Right lobe of liver (tissue), 6 donors: ENCODE measurements around the gene PTBP1. TPM values are rescaled to one million over a fixed set of nuclear protein-coding genes. Genes with fewer than 3 reads are reported as not detected.

Experiments
- ATAC-seq, 4 donors: fragments of 200-7000 bp; cut with Tn5 transposase; one replicate each; pipeline ENCODE4 v1.9.1; 2020; ENCODE audit warnings: mild to moderate bottlenecking in 4 of 4, moderate library complexity in 4 of 4
- DNase-seq, 3 donors: peaks; one replicate each; pipeline ENCODE4 v3.0.0-alpha.2; 2020
- H3K27ac ChIP-seq, 3 donors: fragments of 200-600 bp; one replicate each; pipeline ENCODE4 v1.8.0; 2022
- H3K27me3 ChIP-seq, 2 donors: fragments of 200-600 bp; one replicate each; pipeline ENCODE4 v1.8.0; 2022
- H3K36me3 ChIP-seq, 4 donors: fragments of 200-600 bp; sonication (generic) in 1 of 4; one replicate each; pipeline versions ENCODE4 v1.5.1 to v1.8.0; 2017 to 2022; ENCODE audit warnings: control low read depth in 1 of 4
- H3K4me1 ChIP-seq, 4 donors: fragments of 200-600 bp; sonication (generic) in 1 of 4; one replicate each; pipeline versions ENCODE4 v1.5.1 to v1.8.0; 2017 to 2022; ENCODE audit warnings: control low read depth in 1 of 4
- H3K4me3 ChIP-seq, 3 donors: fragments of 200-600 bp; one replicate each; pipeline ENCODE4 v1.8.0; 2022
- H3K9me3 ChIP-seq, 4 donors: fragments of 200-600 bp; sonication (generic) in 1 of 4; one replicate each; pipeline versions ENCODE4 v1.5.1 to v1.8.0; 2017 to 2022; ENCODE audit warnings: control low read depth in 1 of 4
- POLR2A ChIP-seq: fragments of 450-650 bp; IDR thresholded peaks from one replicate; pipeline ENCODE4 v1.6.1; 2017; ENCODE audit warnings: antibody characterized with exemption, mild to moderate bottlenecking
- WGBS: methylation state at CpG from one replicate; pipeline ENCODE4 v1.1.6; 2018; ENCODE audit warnings: low coverage, low lambda C conversion rate; ENCODE audit not compliant: insufficient coverage; ENCODE audit errors: missing lambda C conversion rate; 5-methylcytosine and 5-hydroxymethylcytosine counted together
- intact Hi-C, 2 donors: fragments of 100-400 bp; cut with DNase I; formaldehyde crosslinking; loops; one replicate each; pipeline versions ENCODE4 v1.11.2 to v1.14.1; 2022
- total RNA-seq, 6 experiments: library from RNA; depleted of rRNA in 2 of 6; stranded (reverse); fragments of >200 nt in 2 of 6; fragmentation: NEBNext Ultra II Directional in 3 of 6; extraction: Animal tissue kit (Norgen Biotek cat#: 25700) in 3 of 6; gene quantifications; one replicate each; pipeline versions ENCODE4 v1.1.0 to v1.2.4, GENCODE V29; 2016 to 2023
- TF ChIP-seq, protein P1 (sequence below), 4 donors: fragments of 200-600 bp in 3 of 4; fragments of 450-650 bp in 1 of 4; IDR thresholded peaks; one replicate each; pipeline versions ENCODE4 v1.5.1 to v1.8.0; 2016 to 2022; ENCODE audit warnings: antibody characterized with exemption in 4 of 4, mild to moderate bottlenecking in 2 of 4
- donor health status: DM: no; HTN: yes; CAD: no.
- donor health status: DM: no; HTN: no; CAD: no.
- donor health status: DM: no; HTN: no; CAD: no.
- donor health status: DM: no; HTN: yes; CAD: no.
- donor health status: DM: no; HTN: yes; CAD: no.

The PTBP1 gene
- total RNA-seq, 6 experiments from 2014 or later: 91.1 to 150 (median 129) TPM

DNA sequence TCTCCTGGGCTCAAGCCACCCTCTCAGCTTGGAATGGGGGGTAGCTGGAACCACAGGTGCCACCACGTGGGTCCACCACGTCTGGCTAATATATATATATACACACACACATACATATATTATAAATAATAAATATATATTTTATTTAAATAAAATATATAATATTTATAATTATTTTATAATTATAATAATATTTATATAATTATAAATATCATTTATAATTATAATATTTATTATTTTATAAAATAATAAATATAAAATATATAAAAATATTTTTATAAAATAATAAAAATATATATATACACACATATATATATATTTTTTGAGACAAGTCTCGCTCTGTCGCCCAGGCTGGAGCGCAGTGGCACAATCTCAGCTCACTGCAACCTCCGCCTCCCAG lies 57.3 kb downstream of the PTBP1 start:
- intact Hi-C loops: loop anchor here (10.0 kb wide), 2 partner anchors 120 to 140 kb away; no protein-coding TSS in a partner anchor
- H3K4me3 ChIP-seq: no peak overlapping the region
- DNase-seq (no peak), ATAC-seq (no peak)
- H3K27me3 ChIP-seq: no peaks in the 10 kb centered on the region
- no peak for TF ChIP-seq POLR2A
- TF ChIP-seq, protein P1, sequence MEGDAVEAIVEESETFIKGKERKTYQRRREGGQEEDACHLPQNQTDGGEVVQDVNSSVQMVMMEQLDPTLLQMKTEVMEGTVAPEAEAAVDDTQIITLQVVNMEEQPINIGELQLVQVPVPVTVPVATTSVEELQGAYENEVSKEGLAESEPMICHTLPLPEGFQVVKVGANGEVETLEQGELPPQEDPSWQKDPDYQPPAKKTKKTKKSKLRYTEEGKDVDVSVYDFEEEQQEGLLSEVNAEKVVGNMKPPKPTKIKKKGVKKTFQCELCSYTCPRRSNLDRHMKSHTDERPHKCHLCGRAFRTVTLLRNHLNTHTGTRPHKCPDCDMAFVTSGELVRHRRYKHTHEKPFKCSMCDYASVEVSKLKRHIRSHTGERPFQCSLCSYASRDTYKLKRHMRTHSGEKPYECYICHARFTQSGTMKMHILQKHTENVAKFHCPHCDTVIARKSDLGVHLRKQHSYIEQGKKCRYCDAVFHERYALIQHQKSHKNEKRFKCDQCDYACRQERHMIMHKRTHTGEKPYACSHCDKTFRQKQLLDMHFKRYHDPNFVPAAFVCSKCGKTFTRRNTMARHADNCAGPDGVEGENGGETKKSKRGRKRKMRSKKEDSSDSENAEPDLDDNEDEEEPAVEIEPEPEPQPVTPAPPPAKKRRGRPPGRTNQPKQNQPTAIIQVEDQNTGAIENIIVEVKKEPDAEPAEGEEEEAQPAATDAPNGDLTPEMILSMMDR (IDR thresholded peaks at IDR 0.05): no peak
- no peaks in the 10 kb centered on the region for H3K36me3 ChIP-seq
- H3K27ac ChIP-seq: no peak overlapping the region
- peaks cover 0 to 8% (median 3%) of the 10 kb centered on the region in 4 donors for H3K4me1 ChIP-seq
- 53% methylated on average over 6 of the region's 6 CpGs for WGBS
- H3K9me3 ChIP-seq: no peaks in the 10 kb centered on the region

- no peak for TF ChIP-seq POLR2A
- TF ChIP-seq, protein P1 (IDR thresholded peaks at IDR 0.05): no peak
- 82% methylated on average over 6 of the region's 12 CpGs for WGBS
- no peak for DNase-seq
- H3K4me1 ChIP-seq: peaks cover 0 to 8% (median 3%) of the 10 kb centered on the region in 4 donors
- no peak overlapping the region for H3K4me3 ChIP-seq
- H3K36me3 ChIP-seq: no peaks in the 10 kb centered on the region
- intact Hi-C loops: loop anchor here (10.0 kb wide), 2 partner anchors 120 to 140 kb away; no protein-coding TSS in a partner anchor
- no peaks in the 10 kb centered on the region for H3K27me3 ChIP-seq
- no peaks in the 10 kb centered on the region for H3K9me3 ChIP-seq
- ATAC-seq: no peak
- no peak overlapping the region for H3K27ac ChIP-seq
Observed at GRCh38 chr19:855142-855541, 57.9 kb downstream of the PTBP1 start.

DNA sequence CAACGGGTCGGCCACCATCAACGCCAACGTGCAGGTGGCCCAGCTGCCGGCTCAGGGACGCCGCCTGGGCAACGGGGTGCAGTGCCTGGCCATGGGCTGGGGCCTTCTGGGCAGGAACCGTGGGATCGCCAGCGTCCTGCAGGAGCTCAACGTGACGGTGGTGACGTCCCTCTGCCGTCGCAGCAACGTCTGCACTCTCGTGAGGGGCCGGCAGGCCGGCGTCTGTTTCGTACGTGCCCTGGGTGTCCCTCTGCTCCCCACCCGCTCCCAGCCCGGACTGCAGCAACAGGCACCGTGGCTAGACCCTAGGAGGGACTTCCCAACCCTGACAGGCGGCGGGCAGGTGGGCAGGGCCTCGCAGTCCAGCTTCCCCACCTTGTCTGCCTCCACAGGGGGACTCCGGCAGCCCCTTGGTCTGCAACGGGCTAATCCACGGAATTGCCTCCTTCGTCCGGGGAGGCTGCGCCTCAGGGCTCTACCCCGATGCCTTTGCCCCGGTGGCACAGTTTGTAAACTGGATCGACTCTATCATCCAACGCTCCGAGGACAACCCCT lies 58.4 kb downstream of the PTBP1 start:
- no peak for ATAC-seq
- no peaks in the 10 kb centered on the region for H3K9me3 ChIP-seq
- no peaks in the 10 kb centered on the region for H3K36me3 ChIP-seq
- no peak for DNase-seq
- no peaks in the 10 kb centered on the region for H3K27me3 ChIP-seq
- TF ChIP-seq, protein P1 (IDR thresholded peaks at IDR 0.05): no peak
- 37% methylated on average over 2 of the region's 40 CpGs for WGBS
- no peak overlapping the region for H3K27ac ChIP-seq
- intact Hi-C loops: loop anchor here (10.0 kb wide), 2 partner anchors 119 to 139 kb away; no protein-coding TSS in a partner anchor
- no peak overlapping the region for H3K4me3 ChIP-seq
- H3K4me1 ChIP-seq: peaks cover 0 to 5% (median 2%) of the 10 kb centered on the region in 4 donors

DNA sequence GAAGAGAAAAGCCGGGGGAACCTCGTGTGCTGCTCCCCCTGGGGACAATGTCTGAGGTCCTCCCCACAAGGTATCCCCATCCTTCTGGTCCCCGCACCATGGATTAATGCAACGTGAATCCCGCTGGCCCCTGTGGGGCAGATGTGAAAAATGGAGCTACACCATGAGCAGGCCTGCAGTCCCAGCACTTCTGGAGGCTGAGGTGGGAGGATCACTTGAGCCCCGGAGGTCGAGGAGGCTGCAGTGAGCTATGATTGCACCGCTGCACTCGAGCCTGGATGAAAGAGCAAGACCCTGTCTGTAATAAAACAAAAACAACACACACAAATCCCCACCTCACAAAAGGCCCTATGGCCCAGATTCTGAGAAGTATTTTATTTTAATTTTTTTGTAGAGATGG lies 61.0 kb downstream of the PTBP1 start:
- WGBS: 73% methylated on average over 5 of the region's 9 CpGs
- no peaks in the 10 kb centered on the region for H3K9me3 ChIP-seq
- ATAC-seq (no peak), DNase-seq (no peak)
- H3K27me3 ChIP-seq: no peaks in the 10 kb centered on the region
- intact Hi-C loops: loop anchor here (10.0 kb wide), 2 partner anchors 117 to 137 kb away; no protein-coding TSS in a partner anchor
- H3K27ac ChIP-seq: no peak overlapping the region
- H3K4me1 ChIP-seq: no peaks in the 10 kb centered on the region
- TF ChIP-seq, protein P1 (IDR thresholded peaks at IDR 0.05): no peak
- no peak for TF ChIP-seq POLR2A
- H3K4me3 ChIP-seq: no peak overlapping the region
- H3K36me3 ChIP-seq: no peaks in the 10 kb centered on the region
